GM18907 (cell line): ENCODE data around the gene ADAMTSL2.

Source experiments
- ATAC-seq: cut with Tn5 transposase; IDR thresholded peaks from one replicate; pipeline ENCODE4 v1.9.1; 2021; ENCODE audit warnings: mild to moderate bottlenecking, moderate library complexity; ENCODE audit not compliant: unreplicated experiment

ADAMTSL2 gene

GRCh38 chr9:133603135-133603927 is 68.8 kb downstream of the ADAMTSL2 start:
- no peak for ATAC-seq

- no peak for ATAC-seq
Measured at GRCh38 chr9:133604214-133604613, 69.7 kb downstream of the ADAMTSL2 start.

GRCh38 chr9:133604856-133605255 is 70.4 kb downstream of the ADAMTSL2 start:
- no peak for ATAC-seq

- ATAC-seq: no peak
Measured at GRCh38 chr9:133605446-133605845, 70.9 kb downstream of the ADAMTSL2 start.

- ATAC-seq: no peak
Measured at GRCh38 chr9:133605856-133606707, 71.6 kb downstream of the ADAMTSL2 start.

GRCh38 chr9:133606708-133607025 is 72.2 kb downstream of the ADAMTSL2 start:
- ATAC-seq: no peak

GRCh38 chr9:133607381-133607780 is 72.9 kb downstream of the ADAMTSL2 start:
- no peak for ATAC-seq

- no peak for ATAC-seq
Measured at GRCh38 chr9:133607976-133608375, 73.5 kb downstream of the ADAMTSL2 start.

- no peak for ATAC-seq
Measured at GRCh38 chr9:133608382-133608781, 73.9 kb downstream of the ADAMTSL2 start.

GRCh38 chr9:133608889-133609288 is 74.4 kb downstream of the ADAMTSL2 start:
- no peak for ATAC-seq

GRCh38 chr9:133609311-133610098 is 75.0 kb downstream of the ADAMTSL2 start, which contains the start of gene FAM163B:
Gene FAM163B (minus strand): TSS chr9:133609389. CDS start chr9:133580223, 29,166 bp downstream.
- ATAC-seq: no peak

GRCh38 chr9:133610845-133611244 is 76.3 kb downstream of the ADAMTSL2 start:
- no peak for ATAC-seq

GRCh38 chr9:133612051-133612450 is 77.5 kb downstream of the ADAMTSL2 start:
- no peak for ATAC-seq

GRCh38 chr9:133612816-133613215 is 78.3 kb downstream of the ADAMTSL2 start:
- no peak for ATAC-seq

- no peak for ATAC-seq
Measured at GRCh38 chr9:133613432-133613831, 78.9 kb downstream of the ADAMTSL2 start.

- ATAC-seq: no peak
Measured at GRCh38 chr9:133614056-133614455, 79.6 kb downstream of the ADAMTSL2 start.

- ATAC-seq: no peak
Measured at GRCh38 chr9:133614678-133615077, 80.2 kb downstream of the ADAMTSL2 start.

GRCh38 chr9:133615186-133615585 is 80.7 kb downstream of the ADAMTSL2 start:
- no peak for ATAC-seq

- ATAC-seq: no peak
Measured at GRCh38 chr9:133615606-133616188, 81.2 kb downstream of the ADAMTSL2 start.

GRCh38 chr9:133616643-133617405 is 82.3 kb downstream of the ADAMTSL2 start:
- no peak for ATAC-seq
